ENCODE results near the gene CCDC39.
A peak's percentile ranks its signal among the peaks of the same experiment; 100 is the strongest.

CCDC39 gene

DNA sequence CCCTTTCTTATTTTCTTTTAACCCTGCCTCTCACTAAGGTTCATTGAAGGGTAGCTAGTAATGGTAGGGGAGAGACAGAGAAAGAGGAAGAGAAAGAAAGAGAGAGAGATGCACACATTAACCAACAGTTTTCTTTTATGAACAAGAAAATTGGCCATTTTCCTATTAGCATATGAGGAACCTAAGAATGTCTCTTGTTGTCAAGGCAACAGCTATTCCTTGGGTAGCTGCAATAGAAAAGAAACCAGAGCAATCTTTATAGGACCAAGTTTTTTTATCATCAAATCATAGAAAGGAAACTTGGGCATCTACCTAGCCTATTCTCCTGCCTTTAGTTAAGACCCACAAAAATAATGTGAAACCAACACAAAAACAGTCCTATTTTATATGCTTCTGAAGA, 15.0 kb upstream of the CCDC39 start:
- H3K4me3 ChIP-seq (ENCODE audit: low read length): no peak overlapping the region
- no peak for DNase-seq (ENCODE audit: low read depth)
- TF ChIP-seq, protein P1, sequence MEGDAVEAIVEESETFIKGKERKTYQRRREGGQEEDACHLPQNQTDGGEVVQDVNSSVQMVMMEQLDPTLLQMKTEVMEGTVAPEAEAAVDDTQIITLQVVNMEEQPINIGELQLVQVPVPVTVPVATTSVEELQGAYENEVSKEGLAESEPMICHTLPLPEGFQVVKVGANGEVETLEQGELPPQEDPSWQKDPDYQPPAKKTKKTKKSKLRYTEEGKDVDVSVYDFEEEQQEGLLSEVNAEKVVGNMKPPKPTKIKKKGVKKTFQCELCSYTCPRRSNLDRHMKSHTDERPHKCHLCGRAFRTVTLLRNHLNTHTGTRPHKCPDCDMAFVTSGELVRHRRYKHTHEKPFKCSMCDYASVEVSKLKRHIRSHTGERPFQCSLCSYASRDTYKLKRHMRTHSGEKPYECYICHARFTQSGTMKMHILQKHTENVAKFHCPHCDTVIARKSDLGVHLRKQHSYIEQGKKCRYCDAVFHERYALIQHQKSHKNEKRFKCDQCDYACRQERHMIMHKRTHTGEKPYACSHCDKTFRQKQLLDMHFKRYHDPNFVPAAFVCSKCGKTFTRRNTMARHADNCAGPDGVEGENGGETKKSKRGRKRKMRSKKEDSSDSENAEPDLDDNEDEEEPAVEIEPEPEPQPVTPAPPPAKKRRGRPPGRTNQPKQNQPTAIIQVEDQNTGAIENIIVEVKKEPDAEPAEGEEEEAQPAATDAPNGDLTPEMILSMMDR (conservative IDR thresholded peaks at IDR 0.05; ENCODE audit: low read length): no peak

DNA sequence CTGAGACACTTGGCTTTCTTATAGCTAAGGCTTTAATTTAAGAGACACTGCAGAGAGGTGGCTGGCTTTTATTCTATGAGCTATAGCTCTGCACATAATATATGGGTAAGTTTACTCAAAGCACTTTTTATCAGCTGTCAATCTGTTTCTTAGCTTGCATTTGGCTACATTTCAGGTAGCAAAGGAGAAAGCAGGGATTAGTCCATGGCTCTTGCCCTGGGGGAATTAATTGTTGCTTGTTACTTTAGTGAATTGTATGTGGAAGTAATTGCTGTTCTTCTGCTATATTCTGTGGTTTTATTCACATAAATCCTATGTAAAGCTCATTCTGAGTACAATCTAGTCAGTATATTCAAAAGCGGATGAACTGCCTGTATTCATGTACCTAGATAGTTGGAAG, 14.4 kb upstream of the CCDC39 start:
- no peak overlapping the region for H3K4me3 ChIP-seq (ENCODE audit: low read length)
- TF ChIP-seq, protein P1 (conservative IDR thresholded peaks at IDR 0.05; ENCODE audit: low read length): no peak
- no peak for DNase-seq (ENCODE audit: low read depth)

DNA sequence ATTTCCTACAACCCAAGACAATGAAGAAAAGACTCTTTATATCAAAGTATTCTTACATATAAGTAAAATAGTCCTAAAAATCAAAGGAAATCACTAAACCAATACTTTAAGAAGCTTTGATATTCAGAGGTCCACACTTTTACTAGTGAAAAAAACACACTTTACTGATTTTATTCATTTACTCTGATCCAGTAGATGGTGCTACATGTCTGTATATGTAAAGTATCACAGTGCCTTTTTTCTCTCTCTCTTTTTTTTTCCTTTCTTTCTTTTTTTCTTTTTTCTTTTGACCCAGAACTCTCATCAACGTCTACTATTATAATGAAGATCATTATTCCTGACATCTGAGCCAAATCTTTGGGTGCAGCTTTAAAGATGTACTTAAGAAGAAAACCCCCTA, 10.8 kb upstream of the CCDC39 start:
- DNase-seq (ENCODE audit: low read depth): no peak
- TF ChIP-seq, protein P1 (conservative IDR thresholded peaks at IDR 0.05; ENCODE audit: low read length): no peak
- H3K4me3 ChIP-seq (ENCODE audit: low read length): no peak overlapping the region

DNA sequence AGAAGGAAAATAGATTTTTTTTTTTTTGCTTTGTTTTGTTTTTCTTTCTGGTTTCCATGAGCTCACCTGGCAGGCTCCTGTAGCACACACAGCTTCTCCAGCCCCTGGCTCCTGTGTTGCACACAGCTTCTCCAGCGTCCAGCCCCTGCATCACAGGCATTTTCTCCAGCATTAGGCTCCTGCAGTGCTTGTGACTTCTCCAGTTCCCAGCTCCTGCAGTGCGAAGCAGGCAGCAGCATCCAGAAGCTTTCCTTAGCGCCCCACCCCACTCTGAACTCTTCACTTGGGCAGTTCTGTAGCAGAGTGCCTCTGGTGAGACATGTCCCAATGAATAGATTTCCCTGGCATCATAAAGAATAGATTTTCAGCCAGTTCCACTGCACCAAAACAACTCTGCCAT, 5.5 kb upstream of the CCDC39 start:
- TF ChIP-seq, protein P1 (conservative IDR thresholded peaks at IDR 0.05; ENCODE audit: low read length): no peak
- H3K4me3 ChIP-seq (ENCODE audit: low read length): no peak overlapping the region
- DNase-seq (ENCODE audit: low read depth): no peak

DNA sequence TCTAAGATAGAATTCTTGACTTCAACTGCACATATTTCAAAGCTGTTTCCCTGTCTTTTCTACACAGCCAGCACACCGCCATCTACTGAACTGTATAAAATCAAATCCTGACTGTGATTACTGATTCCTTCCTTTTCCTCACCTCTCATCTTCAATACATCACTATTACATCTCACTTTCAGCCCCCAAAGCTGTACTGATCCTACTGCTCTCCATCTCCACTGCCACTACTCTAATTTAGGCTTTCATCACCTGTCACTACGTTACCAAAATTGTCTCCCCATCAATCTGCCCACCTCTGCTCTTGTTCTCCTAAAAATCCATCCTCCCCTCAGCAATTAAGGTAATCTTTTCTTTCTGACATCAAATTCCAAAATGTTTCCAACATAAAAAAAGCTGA, 4.5 kb upstream of the CCDC39 start:
- H3K4me3 ChIP-seq (ENCODE audit: low read length): no peak overlapping the region
- TF ChIP-seq, protein P1 (conservative IDR thresholded peaks at IDR 0.05; ENCODE audit: low read length): no peak
- DNase-seq (ENCODE audit: low read depth): no peak

DNA sequence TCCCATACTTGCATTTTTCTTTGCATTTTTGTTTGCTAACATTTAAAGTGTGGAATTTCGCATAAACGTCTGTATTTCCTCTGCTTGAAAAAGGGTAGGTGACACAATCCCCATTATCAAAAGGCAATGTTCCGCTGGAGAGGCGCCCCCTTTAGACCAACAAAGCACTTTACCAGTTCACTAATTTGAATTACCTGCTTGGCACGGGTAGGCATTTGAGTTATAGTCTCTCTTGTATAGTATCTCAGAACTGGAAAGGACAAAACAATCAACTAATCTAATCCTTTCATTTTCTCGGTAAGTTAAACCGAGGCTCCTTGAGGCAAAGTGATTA, 775 bp upstream of the CCDC39 start:
- TF ChIP-seq, protein P1 (conservative IDR thresholded peaks at IDR 0.05; ENCODE audit: low read length): peak; percentile 46
- H3K4me3 ChIP-seq (ENCODE audit: low read length): peak overlapping the region; percentile 71
- DNase-seq (ENCODE audit: low read depth): peak; percentile 18

DNA sequence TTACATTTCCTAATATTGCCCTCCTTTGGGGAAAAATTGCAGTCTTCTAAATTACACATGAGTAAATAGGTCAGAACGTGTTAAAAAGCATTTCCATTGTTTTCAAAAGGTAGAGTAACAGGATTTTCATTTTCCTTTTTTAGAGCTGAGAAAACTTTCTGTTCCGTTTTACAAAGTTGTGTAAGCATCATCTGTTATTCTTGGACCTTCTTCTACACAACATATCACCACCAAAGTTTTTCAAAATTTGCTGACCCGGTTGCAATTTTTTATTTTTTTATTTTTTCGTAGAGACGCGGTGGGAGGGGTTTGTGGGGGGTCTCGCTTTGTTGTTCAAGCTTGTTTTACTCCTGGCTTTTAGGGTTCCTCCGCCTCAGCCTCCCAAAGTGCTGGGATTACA, 1.1 kb downstream of the CCDC39 start:
- DNase-seq (ENCODE audit: low read depth): no peak
- H3K4me3 ChIP-seq (ENCODE audit: low read length): no peak overlapping the region
- TF ChIP-seq, protein P1 (conservative IDR thresholded peaks at IDR 0.05; ENCODE audit: low read length): no peak

Measured in AG10803 (cell line).